ENCODE measurements around the gene EPB42.

- no peak for TF ChIP-seq POLR2AphosphoS5 (IDR thresholded peaks at IDR 0.05; ENCODE audit: borderline replicate concordance, low read depth, low read length)
- TF ChIP-seq EZH2 (IDR thresholded peaks at IDR 0.05), result no peak
Measured at GRCh38 chr15:43183270-43183669, 37.5 kb downstream of the EPB42 start.

All from SK-N-MC (cell line).